OCI-LY1 (cell line): Measurements from ENCODE around the gene FBXO3.

ENCODE experiments used
- H2AFZ ChIP-seq: fragments of 200-600 bp; sonication (generic), shearing (Covaris generic); 2 replicates; pipeline ENCODE4 v1.6.0; 2014; ENCODE audit warnings: antibody characterized with exemption, mild to moderate bottlenecking, low read length
- H3F3A ChIP-seq: fragments of 200-600 bp; sonication (generic), shearing (Covaris generic); 2 replicates; pipeline ENCODE4 v1.6.0; 2014; ENCODE audit warnings: mild to moderate bottlenecking, antibody characterized with exemption, low read length, moderate library complexity; ENCODE audit not compliant: insufficient read depth
- H3K27ac ChIP-seq: fragments of 200-600 bp; sonication (generic); 2 replicates; pipeline ENCODE4 v1.5.1; 2014; ENCODE audit warnings: low read length, mixed run types, mild to moderate bottlenecking, low read depth; ENCODE audit not compliant: poor library complexity, severe bottlenecking
- H3K27me3 ChIP-seq: fragments of 200-600 bp; sonication (generic); 2 replicates; pipeline ENCODE4 v1.6.0; 2014; ENCODE audit warnings: antibody characterized with exemption, mild to moderate bottlenecking, low read length, moderate library complexity; ENCODE audit not compliant: insufficient read depth
- H3K36me3 ChIP-seq: fragments of 200-600 bp; sonication (generic); 2 replicates; pipeline ENCODE4 v1.6.1; 2014; ENCODE audit warnings: mild to moderate bottlenecking, antibody characterized with exemption, low read length, moderate library complexity, mixed read lengths; ENCODE audit not compliant: insufficient read depth
- H3K4me1 ChIP-seq: fragments of 200-600 bp; sonication (generic); 2 replicates; pipeline ENCODE4 v1.5.1; 2014; ENCODE audit warnings: mild to moderate bottlenecking, low read length, moderate library complexity; ENCODE audit not compliant: insufficient read depth, severe bottlenecking
- H3K4me2 ChIP-seq: fragments of 200-600 bp; sonication (generic), shearing (Covaris generic); 2 replicates; pipeline ENCODE4 v1.6.1; 2014; ENCODE audit warnings: low read length
- H3K4me3 ChIP-seq: fragments of 200-600 bp; sonication (generic); 2 replicates; pipeline ENCODE4 v1.5.1; 2014; ENCODE audit warnings: low read length, low read depth, mild to moderate bottlenecking, mixed read lengths; ENCODE audit not compliant: poor library complexity, severe bottlenecking
- H3K79me2 ChIP-seq: fragments of 200-600 bp; shearing (Covaris generic); 2 replicates; pipeline ENCODE4 v1.6.1; 2016; ENCODE audit warnings: mixed run types, low read length, mixed read lengths; ENCODE audit not compliant: insufficient read depth
- H3K9ac ChIP-seq: fragments of 200-600 bp; sonication (generic), shearing (Covaris generic); 2 replicates; pipeline ENCODE4 v1.6.1; 2014; ENCODE audit warnings: mild to moderate bottlenecking, low read length, mixed read lengths
- H3K9me2 ChIP-seq: fragments of 200-600 bp; sonication (generic), shearing (Covaris generic); 2 replicates; pipeline ENCODE4 v1.6.1; 2014; ENCODE audit warnings: low read depth, mild to moderate bottlenecking, low read length, mixed read lengths
- H3K9me3 ChIP-seq: fragments of 200-600 bp; shearing (Covaris generic); 2 replicates; pipeline ENCODE4 v1.6.1; 2014; ENCODE audit warnings: low read length, mixed read lengths
- H4K20me1 ChIP-seq: fragments of 200-600 bp; sonication (generic), shearing (Covaris generic); 2 replicates; pipeline ENCODE4 v1.6.0; 2016; ENCODE audit warnings: mild to moderate bottlenecking, low read length; ENCODE audit not compliant: insufficient read depth
- CTCF ChIP-seq: fragments of 200-600 bp; sonication (generic), shearing (Covaris generic); IDR thresholded peaks from 2 replicates; pipeline ENCODE4 v1.5.1; 2017; ENCODE audit warnings: mild to moderate bottlenecking, antibody characterized with exemption, low read length, moderate library complexity, mixed read lengths
- EZH2 ChIP-seq: fragments of 200-600 bp; sonication (generic), shearing (Covaris generic); IDR thresholded peaks from 2 replicates; pipeline ENCODE4 v1.8.0; 2017; ENCODE audit warnings: borderline replicate concordance, mixed run types, mild to moderate bottlenecking, antibody characterized with exemption, low read length, moderate library complexity, mixed read lengths

Gene FBXO3

GRCh38 chr11:33772300-33772699 is 2.0 kb downstream of the FBXO3 start:
- peaks cover 34% of the 10 kb centered on the region for H3K4me1 ChIP-seq
- no peaks in the 10 kb centered on the region for H3F3A ChIP-seq
- no peaks in the 10 kb centered on the region for H4K20me1 ChIP-seq
- no peak overlapping the region for H3K9ac ChIP-seq
- H3K27ac ChIP-seq = no peak overlapping the region
- H3K79me2 ChIP-seq = no peaks in the 10 kb centered on the region
- H3K27me3 ChIP-seq = no peaks in the 10 kb centered on the region
- peak overlapping the region; percentile 79; the same call in 1 of the 2 replicates for H3K4me2 ChIP-seq
- H2AFZ ChIP-seq = no peak overlapping the region
- H3K4me3 ChIP-seq = peak overlapping the region; percentile 93
- TF ChIP-seq EZH2 = no peak
- no peak for TF ChIP-seq CTCF
- no peaks in the 10 kb centered on the region for H3K9me3 ChIP-seq
- H3K9me2 ChIP-seq = no peaks in the 10 kb centered on the region
- peaks cover 18% of the 10 kb centered on the region for H3K36me3 ChIP-seq

- H3K9me2 ChIP-seq = no peaks in the 10 kb centered on the region
- H3K4me1 ChIP-seq = peaks cover 31% of the 10 kb centered on the region
- H3K9ac ChIP-seq = no peak overlapping the region
- peaks cover 38% of the 10 kb centered on the region for H3K36me3 ChIP-seq
- H3K27me3 ChIP-seq = no peaks in the 10 kb centered on the region
- H2AFZ ChIP-seq = no peak overlapping the region
- TF ChIP-seq CTCF (no peak), EZH2 (no peak)
- no peaks in the 10 kb centered on the region for H3K79me2 ChIP-seq
- no peaks in the 10 kb centered on the region for H3F3A ChIP-seq
- H3K9me3 ChIP-seq = no peaks in the 10 kb centered on the region
- no peak overlapping the region for H3K4me2 ChIP-seq
- H3K4me3 ChIP-seq = no peak overlapping the region
- no peak overlapping the region for H3K27ac ChIP-seq
- no peaks in the 10 kb centered on the region for H4K20me1 ChIP-seq
These were observed 4.1 kb downstream of the FBXO3 start for GRCh38 chr11:33770236-33770635.

- Histone ChIP-seq H2AFZ (no peak overlapping the region), H3K4me1 (peaks cover 24% of the 10 kb centered on the region), H3K36me3 (peaks cover 43% of the 10 kb centered on the region), H4K20me1 (no peaks in the 10 kb centered on the region), H3K27ac (no peak overlapping the region), H3K79me2 (no peaks in the 10 kb centered on the region), H3K4me3 (no peak overlapping the region), H3K27me3 (no peaks in the 10 kb centered on the region), H3K9ac (no peak overlapping the region), H3K4me2 (no peak overlapping the region), H3K9me3 (no peaks in the 10 kb centered on the region), H3K9me2 (no peaks in the 10 kb centered on the region), H3F3A (no peaks in the 10 kb centered on the region)
- TF ChIP-seq CTCF = no peak
- no peak for TF ChIP-seq EZH2
These were observed 4.8 kb downstream of the FBXO3 start for GRCh38 chr11:33769542-33769941.
